Fibroblast of peridontal ligament (primary cell): ENCODE results near the gene HES1.
"Not testable (repeated sequence)": the region's sequence is repeated elsewhere in the genome, so short reads cannot be mapped to it uniquely, and the experiment has no call there.

ENCODE experiments used
- DNase-seq: peaks from one replicate; pipeline ENCODE4 v3.0.0-alpha.2; 2010; ENCODE audit errors: extremely low read depth

The HES1 gene

GRCh38 chr3:194141415-194142155 lies 5.6 kb downstream of the HES1 start:
- peak; percentile 51 for DNase-seq

- peak; percentile 19 for DNase-seq
These were observed 6.4 kb downstream of the HES1 start for GRCh38 chr3:194142156-194142910.

- no peak for DNase-seq
These were observed 9.8 kb downstream of the HES1 start for GRCh38 chr3:194145702-194146101.

- DNase-seq = no peak
These were observed 11.7 kb downstream of the HES1 start for GRCh38 chr3:194147679-194148078.

GRCh38 chr3:194148383-194148782 lies 12.4 kb downstream of the HES1 start:
- no peak for DNase-seq

GRCh38 chr3:194150252-194150934 lies 14.4 kb downstream of the HES1 start:
- no peak for DNase-seq

- DNase-seq = not testable (repeated sequence)
These were observed 15.0 kb downstream of the HES1 start for GRCh38 chr3:194150935-194151302.

GRCh38 chr3:194154346-194154745 lies 18.4 kb downstream of the HES1 start:
- no peak for DNase-seq

- DNase-seq = no peak
These were observed 20.1 kb downstream of the HES1 start for GRCh38 chr3:194156095-194156494.

- no peak for DNase-seq
These were observed 23.0 kb downstream of the HES1 start for GRCh38 chr3:194158942-194159439.

- no peak for DNase-seq
These were observed 24.2 kb downstream of the HES1 start for GRCh38 chr3:194160158-194160557.

- no peak for DNase-seq
These were observed 25.4 kb downstream of the HES1 start for GRCh38 chr3:194161131-194162045.

- no peak for DNase-seq
These were observed 26.2 kb downstream of the HES1 start for GRCh38 chr3:194162070-194162678.

GRCh38 chr3:194162817-194163584 lies 27.1 kb downstream of the HES1 start:
- no peak for DNase-seq

GRCh38 chr3:194163697-194164096 lies 27.7 kb downstream of the HES1 start:
- no peak for DNase-seq

GRCh38 chr3:194164861-194165260 lies 28.9 kb downstream of the HES1 start:
- DNase-seq = no peak

GRCh38 chr3:194165271-194166018 lies 29.5 kb downstream of the HES1 start:
- no peak for DNase-seq

- DNase-seq = no peak
These were observed 30.9 kb downstream of the HES1 start for GRCh38 chr3:194166682-194167479.
